ENCODE results near the gene CHST8. TPM values are rescaled to one million over a fixed set of nuclear protein-coding genes. Genes with fewer than 3 reads are reported as not detected.

The CHST8 gene
- total RNA-seq, 2 donors from 2014 or later = 2.7 TPM; not detected in 1

DNA sequence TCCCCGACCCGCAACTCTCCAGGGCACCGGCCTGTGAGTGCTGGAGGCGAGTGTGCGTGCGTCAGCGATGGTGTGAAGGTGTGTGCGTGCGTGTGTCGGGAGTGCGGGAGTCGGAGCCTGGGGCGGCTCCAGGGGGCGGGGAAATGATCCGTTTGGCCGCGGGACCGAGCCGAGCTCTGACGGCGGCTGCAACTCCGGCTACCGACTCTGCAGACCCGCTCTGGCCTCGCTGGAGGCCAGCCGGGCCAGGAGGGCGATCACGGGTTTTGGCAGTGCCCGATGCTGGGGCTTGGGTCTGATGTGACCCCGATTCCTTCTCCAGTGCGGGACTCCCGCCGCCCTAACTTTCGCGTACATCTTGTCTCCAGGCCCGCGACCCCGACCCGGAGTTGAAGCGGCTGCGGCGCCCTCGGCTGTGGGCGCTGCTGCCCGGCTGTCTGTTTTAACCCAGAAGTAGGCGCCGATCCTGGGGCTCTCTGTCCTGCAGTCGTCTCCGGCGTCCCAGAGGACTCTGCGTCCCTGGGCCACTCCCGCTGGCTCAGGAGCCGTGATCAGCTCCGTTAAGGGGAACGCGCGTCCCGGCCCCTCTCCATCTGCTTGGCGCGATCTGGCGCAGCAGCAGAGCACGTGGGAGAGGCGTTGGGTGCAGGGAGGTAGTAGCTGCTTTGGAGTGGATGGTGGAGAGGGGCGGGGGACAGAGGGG is 1.2 kb downstream of the CHST8 start:
- Mint-ChIP-seq H3K4me3 (peak overlapping the region; percentile 41), H3K27ac (no peak overlapping the region), H3K36me3 (ENCODE audit: low read depth) (peaks cover 7% of the 10 kb centered on the region), H3K27me3 (peaks cover 55% of the 10 kb centered on the region), H3K4me1 (no peaks in the 10 kb centered on the region)
- DNase-seq = no peak
- ATAC-seq = no peak
- H3K9me3 ChIP-seq (ENCODE audit: control insufficient read depth, low read length, poor library complexity, severe bottlenecking) = no peaks in the 10 kb centered on the region

DNA sequence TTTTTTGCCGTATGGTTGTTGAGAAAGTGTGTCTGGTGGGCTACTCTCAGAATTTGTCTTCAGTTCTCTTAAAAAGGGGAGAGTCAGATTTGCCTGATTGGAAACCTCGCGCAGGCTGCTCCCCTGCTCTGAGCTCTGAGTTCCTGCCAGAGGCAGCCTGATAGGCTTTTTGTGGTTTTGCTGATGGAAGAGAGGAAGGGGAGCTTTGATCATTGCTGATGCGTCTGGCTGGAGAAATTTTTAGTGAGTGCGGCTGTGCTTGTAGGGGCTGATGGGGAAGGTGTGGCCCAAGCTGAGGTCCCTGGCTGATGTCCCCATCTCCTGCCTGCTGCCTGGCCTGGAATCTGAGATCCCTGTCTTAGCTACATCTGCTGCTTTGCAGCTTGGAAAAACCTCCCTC is 2.8 kb downstream of the CHST8 start:
- peaks cover 56% of the 10 kb centered on the region for H3K27me3 Mint-ChIP-seq
- no peak overlapping the region for H3K4me3 Mint-ChIP-seq
- no peak for ATAC-seq
- peaks cover 8% of the 10 kb centered on the region for H3K36me3 Mint-ChIP-seq (ENCODE audit: low read depth)
- H3K9me3 ChIP-seq (ENCODE audit: control insufficient read depth, low read length, poor library complexity, severe bottlenecking) = no peaks in the 10 kb centered on the region
- H3K27ac Mint-ChIP-seq = no peak overlapping the region
- no peaks in the 10 kb centered on the region for H3K4me1 Mint-ChIP-seq
- DNase-seq = no peak

DNA sequence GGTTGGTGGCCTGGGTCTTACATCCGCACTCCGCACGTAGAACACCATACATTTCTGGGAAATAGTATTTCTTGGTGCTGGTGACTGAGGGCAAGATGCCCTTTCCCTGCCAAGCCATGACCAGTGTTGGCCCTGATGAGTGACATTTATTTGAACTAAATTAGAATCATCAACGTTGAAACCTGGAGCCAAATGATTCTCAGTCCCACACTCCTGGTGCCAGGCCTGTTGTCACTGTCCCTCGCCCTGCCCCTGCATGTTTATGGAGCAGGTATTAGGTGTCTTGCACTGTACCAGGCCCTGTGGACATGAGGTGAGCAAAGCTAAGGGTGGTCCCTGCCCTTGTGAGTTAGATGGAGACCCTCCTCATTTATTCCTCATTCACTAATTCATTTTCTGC is 5.8 kb downstream of the CHST8 start:
- ATAC-seq (no peak), DNase-seq (no peak)
- Mint-ChIP-seq H3K27ac (no peak overlapping the region), H3K27me3 (peaks cover 54% of the 10 kb centered on the region), H3K4me3 (no peak overlapping the region), H3K36me3 (ENCODE audit: low read depth) (peaks cover 5% of the 10 kb centered on the region), H3K4me1 (no peaks in the 10 kb centered on the region)
- no peaks in the 10 kb centered on the region for H3K9me3 ChIP-seq (ENCODE audit: control insufficient read depth, low read length, poor library complexity, severe bottlenecking)

DNA sequence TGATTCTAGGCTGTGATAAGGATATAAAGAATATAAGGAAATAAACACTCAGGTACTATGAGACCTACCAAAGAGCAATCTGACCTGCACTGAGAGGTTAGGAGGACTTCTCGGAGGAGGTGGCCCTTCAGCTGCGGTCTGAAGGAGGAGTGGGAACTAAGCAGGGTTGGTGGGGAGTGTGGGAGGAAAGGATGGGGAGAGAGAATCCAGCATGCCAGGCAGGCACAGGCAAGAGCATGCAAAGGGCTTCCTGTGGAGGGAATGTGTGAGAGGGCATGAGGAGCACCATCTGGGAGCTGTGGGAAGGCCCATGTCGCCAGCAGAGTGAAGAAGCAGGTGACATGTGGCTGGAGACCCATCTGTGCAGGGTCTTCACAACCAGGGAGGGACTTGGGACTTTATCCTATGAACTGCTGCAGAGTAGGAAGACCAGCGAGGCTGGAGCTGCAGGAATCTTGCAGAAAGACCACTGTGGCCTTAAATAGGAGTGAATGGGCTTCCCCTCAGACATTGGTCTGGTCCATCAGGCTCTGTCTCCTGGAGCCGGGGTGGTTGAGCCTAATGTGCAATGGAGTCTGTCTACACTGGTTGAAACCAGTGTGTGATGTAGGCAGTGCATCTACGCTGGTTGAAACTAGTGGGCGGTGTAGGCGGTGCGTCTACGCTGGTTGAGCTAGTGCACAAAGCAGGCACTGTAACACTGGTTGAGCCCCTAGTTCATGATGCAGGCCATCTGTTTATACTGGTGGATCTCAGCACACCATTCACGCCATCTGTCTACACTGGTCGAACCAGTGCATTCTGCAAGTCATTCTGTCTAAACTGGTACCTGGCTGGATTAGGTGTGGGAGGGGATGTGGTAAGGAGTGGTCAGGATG is 6.4 kb downstream of the CHST8 start:
- DNase-seq (no peak), ATAC-seq (no peak)
- peaks cover 5% of the 10 kb centered on the region for H3K36me3 Mint-ChIP-seq (ENCODE audit: low read depth)
- H3K9me3 ChIP-seq (ENCODE audit: control insufficient read depth, low read length, poor library complexity, severe bottlenecking) = no peaks in the 10 kb centered on the region
- H3K27me3 Mint-ChIP-seq = peaks cover 55% of the 10 kb centered on the region
- H3K4me1 Mint-ChIP-seq = no peaks in the 10 kb centered on the region
- no peak overlapping the region for H3K27ac Mint-ChIP-seq
- H3K4me3 Mint-ChIP-seq = no peak overlapping the region

DNA sequence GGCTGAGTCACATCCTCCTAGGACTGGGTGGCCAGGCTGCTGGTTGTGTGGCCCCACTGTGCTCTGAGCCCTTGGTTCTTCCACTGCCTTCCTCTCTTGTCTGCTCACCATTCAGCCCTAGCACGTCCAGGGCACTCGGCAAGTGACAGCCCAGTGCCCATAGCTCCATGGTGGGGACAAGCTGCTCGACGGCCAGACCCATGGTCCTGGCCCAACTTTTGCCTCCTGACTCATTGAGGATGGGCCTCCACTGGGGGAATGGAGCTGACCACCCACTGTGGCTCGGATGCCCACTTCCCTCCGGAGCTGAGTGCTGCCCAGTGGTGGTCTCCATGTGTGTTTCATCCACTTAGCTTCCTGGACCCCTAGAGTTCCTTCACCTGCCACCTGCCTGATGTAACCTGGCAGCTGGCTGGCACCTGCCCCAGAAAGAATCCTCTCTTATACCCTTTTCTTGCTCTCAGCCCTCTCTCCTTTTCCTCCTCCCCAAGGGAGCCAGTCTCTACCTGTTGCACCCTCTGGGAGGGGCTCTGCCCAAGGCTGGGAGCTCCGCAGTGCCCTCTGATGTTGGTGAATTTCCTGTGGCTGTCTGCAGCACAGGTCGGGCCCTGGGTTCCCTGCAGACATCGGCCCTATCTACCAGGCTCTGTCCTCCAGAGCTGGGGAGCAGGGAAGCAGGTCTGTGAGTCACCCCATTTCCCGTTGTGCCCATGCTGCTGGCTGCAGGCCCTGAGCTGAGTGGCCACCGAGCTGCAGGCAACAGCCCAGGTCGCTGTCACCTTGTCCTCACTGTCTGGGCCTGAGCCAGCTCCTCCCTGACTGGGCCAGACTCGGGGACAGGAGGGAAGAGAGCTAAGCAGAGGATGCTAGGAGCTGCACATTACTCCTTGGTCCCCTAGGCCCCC is 7.4 kb downstream of the CHST8 start:
- Mint-ChIP-seq H3K27me3 (peaks cover 52% of the 10 kb centered on the region), H3K4me1 (no peaks in the 10 kb centered on the region), H3K4me3 (no peak overlapping the region), H3K27ac (no peak overlapping the region), H3K36me3 (ENCODE audit: low read depth) (peaks cover 5% of the 10 kb centered on the region)
- DNase-seq (no peak), ATAC-seq (no peak)
- H3K9me3 ChIP-seq (ENCODE audit: control insufficient read depth, low read length, poor library complexity, severe bottlenecking) = no peaks in the 10 kb centered on the region

DNA sequence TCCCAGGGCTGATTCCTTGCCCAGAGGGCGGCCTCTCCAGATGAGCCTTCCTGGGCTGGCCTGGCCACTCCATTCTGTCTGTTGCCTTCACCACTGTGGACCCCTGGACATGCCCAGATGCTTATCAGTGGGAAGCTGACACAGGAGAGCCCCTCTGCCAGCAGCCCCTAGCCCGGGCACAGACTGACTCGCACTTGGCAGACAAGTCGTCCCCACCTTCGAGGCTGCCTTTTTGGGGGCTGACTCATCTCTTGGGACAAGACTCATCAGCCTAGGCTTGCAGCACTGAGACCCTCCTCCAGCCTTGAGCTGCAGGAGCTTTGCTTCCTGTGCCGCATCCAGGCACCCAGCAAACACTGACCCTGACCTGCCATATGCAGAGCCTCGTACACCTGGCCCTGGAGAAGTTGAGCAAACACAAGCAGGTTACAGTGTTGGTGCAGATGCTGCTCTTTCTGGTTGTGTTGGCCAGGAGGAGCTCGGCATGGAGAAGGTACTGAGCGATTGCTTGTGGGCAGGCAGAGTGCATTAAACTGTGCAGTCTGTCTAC is 8.1 kb downstream of the CHST8 start:
- Mint-ChIP-seq H3K27ac (no peak overlapping the region), H3K4me1 (no peaks in the 10 kb centered on the region), H3K4me3 (no peak overlapping the region), H3K36me3 (ENCODE audit: low read depth) (peaks cover 5% of the 10 kb centered on the region), H3K27me3 (peaks cover 46% of the 10 kb centered on the region)
- no peaks in the 10 kb centered on the region for H3K9me3 ChIP-seq (ENCODE audit: control insufficient read depth, low read length, poor library complexity, severe bottlenecking)
- no peak for DNase-seq
- no peak for ATAC-seq

DNA sequence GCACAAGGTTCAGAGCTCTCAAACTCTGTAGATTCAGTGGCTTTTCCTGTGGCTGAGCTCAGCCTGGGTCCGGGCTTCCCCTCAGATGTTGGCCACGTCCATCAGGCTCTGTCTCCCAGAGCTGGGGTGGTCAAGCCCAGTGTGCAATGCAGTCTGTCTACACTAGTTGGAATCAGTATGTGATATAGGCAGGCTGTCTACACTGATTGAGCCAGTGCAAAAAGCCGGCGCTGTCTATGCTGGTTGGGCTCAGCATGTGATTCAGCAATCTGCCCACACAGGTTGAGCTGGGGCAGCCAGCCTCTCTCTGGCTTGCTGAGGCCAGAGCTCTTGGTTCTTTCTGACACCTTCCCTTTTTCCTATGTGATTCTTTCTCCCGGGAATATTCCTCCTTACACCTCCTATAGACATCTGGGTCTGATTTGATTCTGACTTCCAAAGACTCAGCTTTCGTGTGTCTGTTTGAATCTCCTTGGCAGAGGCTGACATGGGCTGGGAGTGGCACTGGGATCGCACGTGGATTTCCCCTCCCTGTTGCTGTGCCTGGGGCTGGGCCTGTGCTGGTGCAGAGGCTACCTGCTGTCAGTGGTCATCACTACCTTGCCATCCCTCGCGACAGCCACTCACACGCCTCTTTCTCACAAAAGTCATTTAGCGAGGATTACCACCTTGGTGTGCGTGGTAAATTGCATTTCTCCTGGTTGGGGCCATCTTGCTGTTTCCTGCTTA is 9.3 kb downstream of the CHST8 start:
- Mint-ChIP-seq H3K27me3 (peaks cover 45% of the 10 kb centered on the region), H3K36me3 (ENCODE audit: low read depth) (peaks cover 5% of the 10 kb centered on the region)

DNA sequence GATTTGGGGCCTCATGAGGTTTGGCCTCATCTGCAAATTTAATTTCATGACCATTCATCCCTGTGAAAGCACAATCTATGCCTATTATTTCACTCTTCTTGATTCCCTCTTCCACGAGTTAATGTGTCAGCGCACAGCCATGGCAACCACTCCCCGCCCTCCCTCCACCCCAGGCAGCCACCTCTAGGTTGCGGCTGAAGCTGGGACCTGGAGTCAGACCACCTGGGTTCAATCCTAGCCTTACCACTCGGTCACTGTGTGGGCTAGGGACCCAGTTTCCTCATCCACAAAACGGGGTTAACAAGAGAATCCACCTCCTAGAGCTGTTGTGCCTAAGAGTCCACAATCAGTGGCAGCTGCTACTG is 9.8 kb downstream of the CHST8 start:
- H3K27ac Mint-ChIP-seq = no peak overlapping the region
- H3K27me3 Mint-ChIP-seq = peaks cover 45% of the 10 kb centered on the region
- DNase-seq = no peak
- ATAC-seq = no peak
- H3K36me3 Mint-ChIP-seq (ENCODE audit: low read depth) = peaks cover 5% of the 10 kb centered on the region
- H3K4me1 Mint-ChIP-seq = no peaks in the 10 kb centered on the region
- H3K9me3 ChIP-seq (ENCODE audit: control insufficient read depth, low read length, poor library complexity, severe bottlenecking) = no peaks in the 10 kb centered on the region
- H3K4me3 Mint-ChIP-seq = no peak overlapping the region

More for the DNA sequence above, 9.3 kb downstream of the CHST8 start:
- no peak overlapping the region for H3K27ac Mint-ChIP-seq
- no peak overlapping the region for H3K4me3 Mint-ChIP-seq
- H3K4me1 Mint-ChIP-seq = no peaks in the 10 kb centered on the region
- H3K9me3 ChIP-seq (ENCODE audit: control insufficient read depth, low read length, poor library complexity, severe bottlenecking) = no peaks in the 10 kb centered on the region
- ATAC-seq (no peak), DNase-seq (no peak)

DNA sequence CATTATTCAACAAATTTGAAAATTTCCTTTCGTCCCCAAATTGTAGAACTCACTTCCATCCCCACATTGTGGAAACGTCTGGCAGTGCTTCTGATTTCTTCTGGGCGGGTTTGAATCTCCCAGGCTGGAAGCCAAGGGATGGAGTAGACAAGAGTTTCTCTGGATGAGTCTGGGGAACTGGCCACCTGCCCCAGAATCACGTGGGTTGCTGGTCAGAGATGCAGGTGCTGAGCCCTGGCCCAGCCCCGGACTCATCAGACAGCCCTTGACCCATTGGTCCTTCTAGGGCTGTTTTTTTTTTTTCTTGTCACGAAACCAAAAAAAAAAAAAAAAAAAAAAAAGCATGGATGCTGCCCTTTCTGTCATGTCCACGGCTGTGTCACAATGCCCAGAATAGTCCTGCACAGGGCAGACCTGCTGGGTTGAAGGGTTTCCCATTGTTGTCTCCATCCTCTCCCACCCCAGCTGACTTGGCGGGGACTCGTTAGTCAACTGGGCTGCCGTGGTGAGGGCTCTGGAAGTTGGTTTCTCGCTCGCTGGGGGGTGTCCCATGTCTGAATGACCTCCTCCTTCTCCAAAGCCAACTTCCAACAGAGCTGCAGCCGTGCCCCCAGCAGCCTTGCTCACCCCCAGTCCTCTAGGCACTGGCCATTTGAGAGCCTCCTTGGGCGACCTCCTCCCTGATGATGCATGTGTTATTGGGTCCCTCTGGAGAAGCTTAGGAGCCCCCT is 12.8 kb downstream of the CHST8 start:
- H3K4me1 Mint-ChIP-seq = peaks cover 5% of the 10 kb centered on the region
- peaks cover 44% of the 10 kb centered on the region for H3K27me3 Mint-ChIP-seq
- no peak for ATAC-seq

DNA sequence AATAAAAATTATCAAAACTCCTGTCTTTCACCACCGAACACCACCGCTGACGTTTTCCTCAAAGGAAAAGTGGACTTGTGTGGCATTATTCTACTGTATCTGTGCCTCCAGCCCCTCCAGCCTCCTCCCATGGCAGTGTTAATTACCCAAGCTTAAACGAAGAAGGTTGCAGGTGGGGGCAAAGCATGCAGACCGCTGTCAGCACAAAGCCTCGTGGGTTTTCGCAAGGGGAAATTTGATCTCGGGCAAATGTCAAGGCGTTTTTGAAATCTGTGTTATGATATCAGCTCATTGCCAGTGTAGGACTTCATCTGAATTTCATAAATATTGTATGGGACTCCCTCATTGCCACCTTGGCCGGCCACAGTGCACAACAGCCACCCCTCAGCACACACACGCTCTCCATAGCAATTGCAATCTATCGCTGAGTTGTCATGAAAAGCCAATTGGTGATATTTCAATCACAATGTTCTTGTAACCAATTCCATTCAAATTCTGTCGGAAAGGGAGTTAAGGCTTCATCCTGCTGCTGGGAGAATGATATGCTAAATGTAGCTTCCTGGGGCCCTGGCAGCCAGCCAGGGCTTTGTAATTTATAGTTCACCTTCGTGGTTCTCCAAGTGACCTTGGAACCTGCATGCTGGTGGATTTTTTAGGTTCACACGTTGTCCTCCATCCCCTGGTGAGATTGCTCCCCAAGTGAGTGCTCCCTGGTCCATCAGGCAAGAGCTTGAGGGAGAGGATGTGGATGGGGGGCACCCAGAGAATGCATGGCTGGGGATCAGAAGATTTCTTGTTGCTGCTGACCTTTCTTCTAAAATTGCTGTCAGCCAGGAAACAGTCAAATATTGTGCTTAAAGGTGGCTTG is 16.6 kb downstream of the CHST8 start:
- no peak overlapping the region for H3K4me3 Mint-ChIP-seq
- H3K27ac Mint-ChIP-seq = no peak overlapping the region
- H3K27me3 Mint-ChIP-seq = peaks cover 52% of the 10 kb centered on the region
- H3K36me3 Mint-ChIP-seq (ENCODE audit: low read depth) = peaks cover 2% of the 10 kb centered on the region
- no peaks in the 10 kb centered on the region for H3K9me3 ChIP-seq (ENCODE audit: control insufficient read depth, low read length, poor library complexity, severe bottlenecking)
- DNase-seq (no peak), ATAC-seq (no peak)
- peaks cover 6% of the 10 kb centered on the region for H3K4me1 Mint-ChIP-seq

More for the DNA sequence above, 12.8 kb downstream of the CHST8 start:
- Mint-ChIP-seq H3K4me3 (no peak overlapping the region), H3K27ac (no peak overlapping the region), H3K36me3 (ENCODE audit: low read depth) (peaks cover 2% of the 10 kb centered on the region)
- no peak for DNase-seq
- H3K9me3 ChIP-seq (ENCODE audit: control insufficient read depth, low read length, poor library complexity, severe bottlenecking) = no peaks in the 10 kb centered on the region

DNA sequence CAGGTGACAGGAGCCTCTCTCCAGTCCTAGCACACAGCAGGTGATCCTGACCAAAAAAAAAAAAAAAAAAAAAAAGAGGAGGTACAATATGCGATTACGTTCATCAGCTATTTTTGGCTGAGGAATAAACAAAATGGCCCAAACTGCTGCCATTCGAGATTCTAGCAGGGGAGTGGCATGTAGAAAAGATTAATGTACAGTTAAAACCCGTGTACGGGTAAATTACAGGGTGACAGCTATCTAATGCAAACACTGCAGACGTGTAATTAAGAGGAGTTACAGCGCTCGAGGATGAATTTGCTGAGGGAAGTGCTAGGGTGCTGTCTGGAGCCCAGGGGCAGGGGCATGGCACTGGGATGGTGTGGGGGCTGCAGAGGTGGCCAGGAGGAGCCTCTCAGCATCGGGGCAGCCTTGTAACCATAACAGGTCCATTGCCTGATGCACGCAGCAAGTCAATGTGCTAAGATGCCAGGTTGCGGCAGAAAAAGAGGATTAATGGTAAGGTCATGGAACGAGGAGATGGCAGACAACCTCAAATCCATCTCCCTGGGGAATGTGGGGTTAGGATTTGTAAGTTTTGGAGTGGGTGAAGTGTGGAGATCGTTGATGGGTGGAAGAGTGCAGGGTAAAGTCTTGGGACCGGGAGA is 17.4 kb downstream of the CHST8 start:
- Mint-ChIP-seq H3K36me3 (ENCODE audit: low read depth) (peaks cover 2% of the 10 kb centered on the region), H3K4me3 (no peak overlapping the region), H3K4me1 (peaks cover 6% of the 10 kb centered on the region), H3K27ac (no peak overlapping the region), H3K27me3 (peaks cover 50% of the 10 kb centered on the region)
- no peak for ATAC-seq
- H3K9me3 ChIP-seq (ENCODE audit: control insufficient read depth, low read length, poor library complexity, severe bottlenecking) = no peaks in the 10 kb centered on the region
- DNase-seq = no peak

All from T-helper 17 cell (primary cell).